ENCODE results near the gene MEGF8. TPM values are rescaled to one million over a fixed set of nuclear protein-coding genes. Genes with fewer than 3 reads are reported as not detected.

The MEGF8 gene
- total and polyA plus RNA-seq, 2 of the 8 experiments (the other 6 are each of a cell fraction or from before 2014, with no cell fraction given), result 13.0 to 23.7 TPM

- TF ChIP-seq CHD7 (IDR thresholded peaks at IDR 0.05; ENCODE audit: insufficient replicate concordance, low read length) (no peak), CREB1 (IDR thresholded peaks at IDR 0.05) (no peak), ZNF274 (IDR thresholded peaks at IDR 0.05; ENCODE audit: borderline replicate concordance, extremely low read depth, low read length) (no peak), KDM4A (IDR thresholded peaks at IDR 0.05; ENCODE audit: low read depth, low read length, severe bottlenecking) (no peak), CTBP2 (IDR thresholded peaks at IDR 0.05; ENCODE audit: borderline replicate concordance, insufficient read depth, insufficient read length, low read length) (no peak), EP300 (IDR thresholded peaks at IDR 0.05; ENCODE audit: borderline replicate concordance in 1 of 2, low read depth in 2 of 2, low read length in 2 of 2) (no peak), SP2 (IDR thresholded peaks at IDR 0.05; ENCODE audit: low read length) (no peak), SUZ12 (IDR thresholded peaks at IDR 0.05; ENCODE audit: low read length) (no peak), JUND (IDR thresholded peaks at IDR 0.05; ENCODE audit: low read length) (no peak), SIRT6 (IDR thresholded peaks at IDR 0.05; ENCODE audit: low read length) (no peak), SP1 (IDR thresholded peaks at IDR 0.05; ENCODE audit: low read depth, low read length) (no peak), SP4 (IDR thresholded peaks at IDR 0.05; ENCODE audit: low read length) (no peak), RBBP5 (IDR thresholded peaks at IDR 0.05; ENCODE audit: borderline replicate concordance, low read depth, low read length) (no peak)
Observed at GRCh38 chr19:42293948-42294347, 31.5 kb upstream of the MEGF8 start (continued).
